NB4 (cell line): Measurements from ENCODE around the gene KCNK3.

Experiments
- DNase-seq: peaks from one replicate; pipeline ENCODE4 v3.0.0; 2010; ENCODE audit warnings: low read depth
- H3K4me3 ChIP-seq: one replicate; pipeline ENCODE4 v1.5.1; 2011; ENCODE audit warnings: mild to moderate bottlenecking, low read depth, low read length, moderate library complexity
- MAX ChIP-seq: IDR thresholded peaks from 2 replicates; pipeline ENCODE4 v1.6.1; 2011; ENCODE audit warnings: low read depth, low read length
- MYC ChIP-seq: IDR thresholded peaks from 2 replicates; pipeline ENCODE4 v1.6.1; 2011; ENCODE audit warnings: low read depth, low read length
- POLR2A ChIP-seq: IDR thresholded peaks from 2 replicates; pipeline ENCODE4 v1.6.1; 2011; ENCODE audit warnings: mild to moderate bottlenecking; ENCODE audit not compliant: insufficient read length; ENCODE audit errors: extremely low read depth
- TF ChIP-seq, protein P1 (sequence below): IDR thresholded peaks from one replicate; pipeline ENCODE4 v1.5.1; 2012; ENCODE audit warnings: low read depth, low read length

Gene KCNK3

GRCh38 chr2:26681656-26682055 lies 10.9 kb upstream of the KCNK3 start:
- no peak overlapping the region for H3K4me3 ChIP-seq
- DNase-seq: no peak
- TF ChIP-seq MAX: no peak
- no peak for TF ChIP-seq POLR2A
- TF ChIP-seq MYC: no peak
- TF ChIP-seq, protein P1, sequence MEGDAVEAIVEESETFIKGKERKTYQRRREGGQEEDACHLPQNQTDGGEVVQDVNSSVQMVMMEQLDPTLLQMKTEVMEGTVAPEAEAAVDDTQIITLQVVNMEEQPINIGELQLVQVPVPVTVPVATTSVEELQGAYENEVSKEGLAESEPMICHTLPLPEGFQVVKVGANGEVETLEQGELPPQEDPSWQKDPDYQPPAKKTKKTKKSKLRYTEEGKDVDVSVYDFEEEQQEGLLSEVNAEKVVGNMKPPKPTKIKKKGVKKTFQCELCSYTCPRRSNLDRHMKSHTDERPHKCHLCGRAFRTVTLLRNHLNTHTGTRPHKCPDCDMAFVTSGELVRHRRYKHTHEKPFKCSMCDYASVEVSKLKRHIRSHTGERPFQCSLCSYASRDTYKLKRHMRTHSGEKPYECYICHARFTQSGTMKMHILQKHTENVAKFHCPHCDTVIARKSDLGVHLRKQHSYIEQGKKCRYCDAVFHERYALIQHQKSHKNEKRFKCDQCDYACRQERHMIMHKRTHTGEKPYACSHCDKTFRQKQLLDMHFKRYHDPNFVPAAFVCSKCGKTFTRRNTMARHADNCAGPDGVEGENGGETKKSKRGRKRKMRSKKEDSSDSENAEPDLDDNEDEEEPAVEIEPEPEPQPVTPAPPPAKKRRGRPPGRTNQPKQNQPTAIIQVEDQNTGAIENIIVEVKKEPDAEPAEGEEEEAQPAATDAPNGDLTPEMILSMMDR: no peak

GRCh38 chr2:26682155-26682554 lies 10.4 kb upstream of the KCNK3 start:
- no peak for DNase-seq
- H3K4me3 ChIP-seq: no peak overlapping the region
- TF ChIP-seq POLR2A: no peak
- TF ChIP-seq MAX: no peak
- TF ChIP-seq, protein P1: no peak
- no peak for TF ChIP-seq MYC

DNA sequence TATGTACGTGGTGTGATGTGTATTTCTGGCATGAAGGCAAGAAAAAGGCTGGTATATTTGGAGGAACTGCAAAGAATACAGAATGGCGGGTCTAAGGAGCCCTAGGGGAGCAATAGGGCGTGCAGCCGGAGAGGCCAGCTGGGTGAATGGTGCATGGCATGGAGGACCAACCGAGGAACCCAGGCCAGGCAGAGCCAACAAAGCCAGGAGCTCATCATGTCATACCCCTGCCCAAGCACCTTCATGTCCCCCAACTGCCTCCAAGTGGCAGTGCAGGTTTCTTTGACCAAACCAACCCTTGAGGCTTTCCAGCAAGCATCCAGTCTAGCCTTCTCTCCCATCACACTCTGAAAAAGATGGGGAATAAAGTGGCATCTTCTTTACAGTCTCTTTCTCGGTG lies 8.9 kb upstream of the KCNK3 start:
- DNase-seq: no peak
- no peak for TF ChIP-seq MAX
- no peak for TF ChIP-seq POLR2A
- TF ChIP-seq, protein P1: peak; percentile 2
- no peak for TF ChIP-seq MYC
- H3K4me3 ChIP-seq: no peak overlapping the region

DNA sequence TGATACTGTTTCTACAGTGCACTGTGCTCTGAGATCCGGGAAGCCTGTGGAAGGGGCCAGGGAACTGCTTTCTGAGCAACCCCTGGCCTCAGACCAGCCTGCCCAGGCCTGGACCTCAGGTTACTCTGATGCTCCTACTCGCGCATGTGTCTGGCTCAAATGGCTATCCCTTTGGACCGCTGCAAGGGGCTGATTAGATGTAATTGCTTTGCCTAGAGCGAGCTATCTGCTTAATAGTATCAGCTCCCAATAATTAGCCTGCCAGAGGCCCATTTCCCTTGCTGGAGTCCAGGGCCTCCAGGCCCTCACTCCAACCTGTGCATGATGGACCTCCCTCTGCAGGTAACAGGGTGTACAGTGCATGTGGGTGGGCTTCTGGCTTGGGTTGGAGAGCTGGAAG lies 7.2 kb upstream of the KCNK3 start:
- no peak overlapping the region for H3K4me3 ChIP-seq
- TF ChIP-seq MAX (no peak), POLR2A (no peak), MYC (no peak)
- TF ChIP-seq, protein P1: no peak
- DNase-seq: no peak

GRCh38 chr2:26685989-26686839 lies 6.3 kb upstream of the KCNK3 start:
- DNase-seq: no peak
- TF ChIP-seq MAX (no peak), POLR2A (no peak), MYC (no peak)
- TF ChIP-seq, protein P1: no peak
- no peak overlapping the region for H3K4me3 ChIP-seq

DNA sequence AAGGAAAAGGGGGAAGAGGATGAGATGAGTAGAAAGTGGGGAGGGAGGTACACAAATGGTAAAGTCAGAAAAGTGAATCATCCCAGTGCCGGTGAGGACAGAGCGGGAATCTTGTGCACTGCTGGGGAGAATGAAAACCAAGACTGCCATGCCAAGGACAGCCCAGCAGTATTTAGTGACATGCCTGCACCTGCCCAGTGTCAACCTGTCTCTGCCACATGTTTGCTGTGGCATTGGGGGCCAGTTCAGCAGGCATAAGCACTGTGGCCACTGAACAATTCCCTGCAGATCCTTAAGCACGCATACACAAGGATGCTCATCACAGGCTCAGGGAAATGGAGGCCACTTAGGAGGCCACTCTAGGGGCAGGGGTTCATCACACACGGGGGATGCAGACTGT lies 5.2 kb upstream of the KCNK3 start:
- H3K4me3 ChIP-seq: no peak overlapping the region
- no peak for DNase-seq
- TF ChIP-seq MAX: no peak
- no peak for TF ChIP-seq MYC
- TF ChIP-seq, protein P1: no peak
- TF ChIP-seq POLR2A: no peak
